A673 (cell line): ENCODE results near the gene AP3D1.

Source experiments
- EZH2 ChIP-seq: fragments of 200-600 bp; sonication (generic); IDR thresholded peaks from 2 replicates; pipeline ENCODE4 v1.6.1; 2017; ENCODE audit warnings: borderline replicate concordance, low read depth, mild to moderate bottlenecking, mixed read lengths, antibody characterized with exemption, low read length; ENCODE audit not compliant: poor library complexity, severe bottlenecking
- TF ChIP-seq, protein P1 (sequence below): fragments of 300-800, 200-600 bp; sonication (generic); conservative IDR thresholded peaks from 2 replicates; pipeline ENCODE4 v1.5.1; 2017; ENCODE audit warnings: low read depth, mild to moderate bottlenecking, antibody characterized with exemption, low read length, moderate library complexity, mixed read lengths

DNA sequence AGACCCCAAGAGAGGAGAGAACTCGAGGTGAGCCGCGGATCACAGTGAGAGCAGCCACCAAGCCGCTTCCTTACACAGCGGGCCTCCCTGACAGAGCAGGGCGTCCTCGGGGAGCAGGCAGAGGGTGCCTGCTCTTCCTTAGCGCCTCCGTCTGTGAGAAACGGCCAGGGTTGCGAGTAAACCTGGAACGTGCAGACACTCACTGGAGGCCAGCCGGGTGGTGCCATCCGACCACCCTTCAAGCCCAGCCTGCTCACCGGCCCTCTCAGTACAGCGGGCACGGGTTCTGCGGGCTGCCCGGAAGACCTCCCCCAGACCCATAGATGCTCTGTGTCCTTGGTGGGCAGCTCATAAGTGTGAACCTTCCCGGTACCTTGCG lies 22.0 kb upstream of the AP3D1 start:
- TF ChIP-seq, protein P1, sequence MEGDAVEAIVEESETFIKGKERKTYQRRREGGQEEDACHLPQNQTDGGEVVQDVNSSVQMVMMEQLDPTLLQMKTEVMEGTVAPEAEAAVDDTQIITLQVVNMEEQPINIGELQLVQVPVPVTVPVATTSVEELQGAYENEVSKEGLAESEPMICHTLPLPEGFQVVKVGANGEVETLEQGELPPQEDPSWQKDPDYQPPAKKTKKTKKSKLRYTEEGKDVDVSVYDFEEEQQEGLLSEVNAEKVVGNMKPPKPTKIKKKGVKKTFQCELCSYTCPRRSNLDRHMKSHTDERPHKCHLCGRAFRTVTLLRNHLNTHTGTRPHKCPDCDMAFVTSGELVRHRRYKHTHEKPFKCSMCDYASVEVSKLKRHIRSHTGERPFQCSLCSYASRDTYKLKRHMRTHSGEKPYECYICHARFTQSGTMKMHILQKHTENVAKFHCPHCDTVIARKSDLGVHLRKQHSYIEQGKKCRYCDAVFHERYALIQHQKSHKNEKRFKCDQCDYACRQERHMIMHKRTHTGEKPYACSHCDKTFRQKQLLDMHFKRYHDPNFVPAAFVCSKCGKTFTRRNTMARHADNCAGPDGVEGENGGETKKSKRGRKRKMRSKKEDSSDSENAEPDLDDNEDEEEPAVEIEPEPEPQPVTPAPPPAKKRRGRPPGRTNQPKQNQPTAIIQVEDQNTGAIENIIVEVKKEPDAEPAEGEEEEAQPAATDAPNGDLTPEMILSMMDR, result no peak
- TF ChIP-seq EZH2, result no peak
